GM19324 (cell line): ENCODE data around the gene NAPG.
"Not testable (repeated sequence)": the region's sequence is repeated elsewhere in the genome, so short reads cannot be mapped to it uniquely, and the experiment has no call there.

Experiments
- ATAC-seq: cut with Tn5 transposase; IDR thresholded peaks from one replicate; pipeline ENCODE4 v1.9.1; 2021; ENCODE audit warnings: mild to moderate bottlenecking, moderate library complexity; ENCODE audit not compliant: unreplicated experiment, low FRiP score

NAPG gene

DNA sequence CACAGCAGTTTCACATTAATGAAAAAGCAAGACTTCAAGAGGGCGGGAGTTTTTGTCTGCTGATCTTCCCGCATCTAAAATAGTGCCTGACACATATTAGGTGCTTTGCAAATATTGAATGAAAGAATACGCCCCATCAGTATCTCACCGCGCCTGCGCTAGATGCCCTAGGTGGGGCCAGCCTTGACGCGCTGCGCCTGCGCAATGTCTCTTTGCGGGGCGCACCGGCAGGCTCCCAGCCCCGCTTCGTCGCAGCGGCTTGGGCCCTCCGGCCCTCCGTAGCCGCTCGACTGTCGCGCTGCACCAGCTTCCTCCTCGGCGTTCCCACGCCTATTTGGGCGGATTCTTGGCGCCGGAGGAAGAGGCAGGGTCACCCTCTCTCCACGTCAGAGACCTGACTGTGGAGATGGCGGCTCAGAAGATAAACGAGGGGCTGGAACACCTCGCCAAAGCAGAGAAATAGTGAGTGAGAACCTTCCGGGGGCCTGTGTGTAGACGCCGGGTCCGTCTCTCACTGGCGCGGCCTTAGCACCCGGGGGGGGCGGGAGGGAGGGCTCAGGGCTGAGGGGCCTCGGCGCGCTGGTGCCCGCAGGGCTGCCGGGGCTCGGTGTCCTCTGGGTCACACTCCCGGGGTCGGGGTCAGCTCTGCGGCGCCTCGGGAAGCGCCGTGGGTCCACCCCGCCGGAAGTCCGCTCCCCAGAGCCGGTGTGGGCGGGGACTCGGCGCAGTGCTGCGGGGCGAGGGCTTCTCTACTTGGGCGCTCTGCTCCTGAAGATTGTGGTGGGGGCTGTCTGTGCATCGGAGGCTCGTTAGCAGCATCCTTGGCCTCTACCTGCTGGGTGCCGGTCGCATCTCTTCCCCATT, at the start of gene NAPG:
Gene NAPG (plus strand): TSS at position 331 of the 864 bp plus-strand sequence. CDS start 76 bp downstream, at position 407.
- ATAC-seq, result peak; percentile 91

DNA sequence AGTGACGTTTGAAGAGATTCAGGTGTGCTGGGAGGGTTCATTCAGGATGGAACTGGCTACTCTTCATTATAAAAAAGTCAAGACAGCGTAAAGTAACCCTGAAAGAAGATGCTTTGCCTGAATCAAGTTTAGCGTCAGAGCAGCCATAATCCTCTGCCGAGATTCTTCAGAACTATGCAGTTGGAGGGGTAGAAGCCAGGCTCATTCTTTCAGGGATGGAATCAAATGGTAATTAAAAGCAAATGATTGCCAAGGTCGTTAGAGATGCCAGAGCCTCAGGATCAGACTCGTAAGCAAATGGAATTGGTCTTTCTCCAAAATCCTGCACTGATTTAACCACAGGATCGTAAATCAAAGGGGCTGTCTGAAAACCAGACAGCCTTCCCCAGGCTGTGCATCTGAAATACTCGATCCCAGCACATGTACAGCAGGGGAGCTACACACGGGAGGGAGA, 49.5 kb upstream of the NAPG start:
- ATAC-seq, result no peak

DNA sequence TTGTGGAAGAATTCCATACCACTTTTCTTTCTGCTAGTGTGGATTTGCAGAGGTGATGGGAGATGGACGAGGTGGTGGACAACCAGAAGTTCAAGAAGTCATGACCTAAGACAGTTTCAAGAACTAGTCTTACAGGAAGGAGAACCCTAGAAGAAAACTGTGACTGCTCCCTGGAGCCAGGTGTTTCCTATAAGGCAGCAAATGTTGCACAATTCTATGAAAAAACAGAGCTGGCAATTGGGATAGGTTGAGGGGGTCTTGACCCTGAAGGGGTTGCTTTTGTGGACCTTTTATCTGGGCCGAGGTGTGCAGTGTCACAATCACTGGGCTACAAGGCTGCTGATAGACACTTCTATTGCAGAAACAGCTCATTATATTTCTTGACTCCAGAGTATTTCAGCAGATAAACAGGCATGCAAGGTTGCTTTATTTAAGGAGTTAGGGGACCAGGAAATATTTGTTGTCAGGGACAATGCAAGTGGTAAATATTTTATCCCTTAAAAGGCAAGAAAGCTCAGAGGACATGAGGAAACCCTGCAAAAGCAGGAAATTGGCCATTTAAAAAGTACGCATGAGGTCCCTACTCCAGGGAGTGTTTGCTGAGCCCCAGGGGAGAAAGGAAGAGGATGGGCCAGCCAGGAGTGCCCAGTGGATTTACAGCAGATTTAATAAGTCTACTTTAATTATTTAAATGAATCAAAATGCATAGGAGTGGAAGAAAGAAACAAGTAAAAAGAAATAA, 48.5 kb upstream of the NAPG start:
- ATAC-seq, result no peak

DNA sequence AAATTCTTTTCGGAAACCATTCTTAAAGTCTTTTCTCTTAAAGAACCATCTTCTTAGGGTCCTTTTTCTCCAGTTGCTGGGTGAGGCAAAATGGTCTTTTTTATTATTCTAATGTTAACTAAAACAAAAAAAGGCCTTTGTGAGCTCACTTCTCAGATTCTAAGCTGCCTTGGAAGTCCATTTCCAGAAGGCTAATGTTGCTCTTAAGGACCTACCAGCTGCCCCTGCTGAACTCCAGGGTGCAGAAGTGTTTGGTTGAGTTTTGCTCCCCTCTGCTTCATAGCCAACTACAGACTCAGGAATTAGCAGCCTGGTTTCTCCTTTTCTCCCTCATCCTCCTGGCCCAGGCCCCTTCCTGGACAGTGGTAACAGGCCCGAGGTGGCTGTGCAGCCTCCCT, 48.0 kb upstream of the NAPG start:
- no peak for ATAC-seq

DNA sequence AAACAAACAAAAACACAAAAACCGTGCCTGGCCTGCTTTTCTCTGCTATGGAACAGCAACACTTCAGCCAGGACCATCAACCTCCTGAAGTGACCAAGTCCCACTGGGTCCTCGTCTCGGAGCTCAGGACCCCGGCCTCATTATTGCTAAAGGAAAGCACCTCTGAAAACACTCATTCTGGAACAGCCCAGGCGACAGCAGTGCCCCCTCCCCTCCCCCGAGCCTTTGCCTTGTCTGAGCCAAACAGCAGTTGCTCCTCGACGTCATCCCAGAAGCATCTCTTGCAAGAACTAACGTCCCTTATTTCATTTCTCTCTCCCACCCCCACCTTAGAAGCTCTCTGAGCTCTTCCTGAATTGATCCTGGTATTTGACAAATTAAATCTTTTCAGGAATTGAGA, 44.0 kb upstream of the NAPG start:
- no peak for ATAC-seq

DNA sequence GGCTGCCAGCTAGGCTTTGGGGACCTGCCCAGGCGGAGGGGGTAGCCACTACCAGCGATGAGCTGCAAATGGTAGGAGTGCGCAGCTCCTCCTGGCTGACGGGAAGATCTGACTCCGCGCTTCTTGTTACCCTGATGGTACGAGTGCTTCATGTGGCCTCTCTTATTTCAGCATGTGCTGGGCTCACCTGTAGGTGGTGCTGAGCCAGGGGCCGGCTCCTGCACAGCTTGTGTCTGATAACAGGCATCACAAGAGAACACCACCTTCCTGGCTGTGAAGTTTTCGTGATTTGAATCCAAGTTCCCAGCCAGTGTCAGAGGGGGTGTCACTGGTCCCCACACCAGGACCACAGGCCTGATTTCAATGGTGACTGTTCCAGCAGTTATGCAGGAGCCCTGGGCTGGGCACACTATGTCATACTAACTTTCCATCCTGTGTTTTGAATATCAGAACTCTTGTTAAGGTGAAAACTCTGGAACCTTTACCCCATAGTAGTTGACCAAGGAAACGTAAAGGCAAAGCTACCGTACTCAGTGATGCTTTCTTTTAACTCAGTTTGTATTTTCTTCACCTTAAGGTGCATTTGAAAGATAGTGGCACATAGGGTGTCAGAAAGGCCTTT, 43.4 kb upstream of the NAPG start:
- no peak for ATAC-seq

DNA sequence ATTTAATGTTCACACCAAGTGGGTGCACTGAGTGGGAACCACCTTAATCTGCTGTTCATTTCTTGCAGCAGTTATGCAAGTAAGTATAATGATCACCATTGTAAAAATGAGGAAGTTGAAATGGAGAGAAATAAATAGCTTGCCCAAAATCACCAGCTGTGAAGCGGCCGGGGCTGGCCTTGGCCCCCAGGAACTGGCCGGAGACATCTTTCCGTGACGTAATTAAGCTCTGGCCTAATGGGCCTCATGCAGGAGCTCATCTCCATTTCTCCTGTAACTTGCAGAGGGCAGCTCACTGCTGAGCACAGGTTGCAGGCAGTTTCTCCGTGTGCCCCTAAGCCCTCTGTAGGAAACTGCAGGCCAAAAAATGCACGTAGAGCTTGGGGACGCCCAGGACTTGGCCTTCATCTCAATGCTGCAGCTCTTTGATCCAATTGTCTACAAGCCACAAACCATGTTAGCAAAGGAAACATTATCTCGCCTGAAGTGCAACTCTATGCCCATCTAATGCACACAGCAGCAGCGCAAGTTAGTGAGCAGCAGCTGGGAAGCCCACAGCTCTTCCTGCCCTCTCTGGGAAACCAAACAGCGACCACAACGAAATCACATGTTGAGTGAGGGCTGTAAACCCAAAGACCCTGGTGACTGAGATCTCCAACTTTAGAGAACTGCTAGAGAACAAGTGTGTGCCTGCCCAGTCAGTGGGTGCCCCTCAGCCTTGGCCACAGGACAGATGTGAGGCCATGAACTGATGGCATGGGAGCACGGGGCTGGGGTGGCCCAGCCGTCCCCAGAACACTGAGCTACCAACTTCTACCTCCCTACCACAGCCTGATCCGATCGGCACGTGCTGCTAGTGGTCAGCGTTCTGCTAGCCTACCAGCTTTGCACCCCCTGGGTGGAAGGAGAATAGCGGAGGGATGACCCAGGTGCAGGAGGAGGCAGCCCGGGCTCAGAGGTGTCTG, 42.6 kb upstream of the NAPG start:
- ATAC-seq, result peak; percentile 74

DNA sequence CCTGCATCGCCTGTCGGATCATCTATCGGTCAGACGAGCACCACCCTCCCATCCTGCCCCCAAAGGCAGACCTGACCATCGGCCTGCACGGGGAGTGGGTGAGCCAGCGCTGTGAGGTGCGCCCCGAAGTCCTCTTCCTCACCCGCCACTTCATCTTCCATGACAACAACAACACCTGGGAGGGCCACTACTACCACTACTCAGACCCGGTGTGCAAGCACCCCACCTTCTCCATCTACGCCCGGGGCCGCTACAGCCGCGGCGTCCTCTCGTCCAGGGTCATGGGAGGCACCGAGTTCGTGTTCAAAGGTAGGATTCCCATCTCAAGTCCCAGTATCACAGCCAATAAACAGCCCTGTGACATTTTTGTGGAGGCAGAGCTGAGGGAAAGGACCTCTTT, 40.4 kb upstream of the NAPG start:
- no peak for ATAC-seq

DNA sequence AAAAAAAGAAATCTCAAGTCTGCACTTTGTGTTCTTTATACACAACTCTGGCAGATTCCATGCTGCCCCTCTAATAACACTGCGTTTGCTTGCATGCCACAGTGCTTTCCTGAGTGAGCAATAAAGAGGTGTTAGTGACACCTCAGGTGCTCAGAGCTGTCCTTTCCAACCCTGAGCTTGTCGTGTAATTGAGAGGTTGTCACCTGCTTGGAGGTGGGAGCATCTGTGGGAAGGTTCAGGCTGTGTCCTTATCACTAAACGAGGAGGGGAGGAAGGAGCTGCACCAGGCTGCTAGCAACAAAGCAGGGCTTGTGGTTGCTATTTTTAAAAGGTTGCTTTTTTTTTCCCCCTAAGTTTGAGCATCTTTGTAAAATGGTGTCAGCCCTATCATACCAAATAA, 39.5 kb upstream of the NAPG start:
- no peak for ATAC-seq

DNA sequence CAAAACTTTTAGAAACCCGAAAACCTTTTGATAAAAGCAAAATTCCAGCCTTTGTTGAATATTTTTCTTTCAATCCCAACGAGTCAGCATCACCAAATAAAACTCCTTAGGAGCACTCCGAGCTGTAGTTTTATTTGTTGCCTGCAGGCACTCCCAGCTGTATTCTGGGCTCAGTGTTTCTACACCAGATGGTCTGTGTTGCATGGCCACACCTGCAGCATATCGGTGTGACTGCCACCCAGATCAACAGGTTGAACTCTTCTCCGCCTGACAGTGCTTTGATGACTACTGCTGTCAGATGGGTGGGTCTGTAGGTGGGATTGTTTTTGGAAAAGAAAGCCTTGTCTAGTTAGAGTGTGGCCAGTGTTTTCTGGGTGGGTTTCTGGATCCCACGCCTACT, 38.7 kb upstream of the NAPG start:
- ATAC-seq, result no peak

DNA sequence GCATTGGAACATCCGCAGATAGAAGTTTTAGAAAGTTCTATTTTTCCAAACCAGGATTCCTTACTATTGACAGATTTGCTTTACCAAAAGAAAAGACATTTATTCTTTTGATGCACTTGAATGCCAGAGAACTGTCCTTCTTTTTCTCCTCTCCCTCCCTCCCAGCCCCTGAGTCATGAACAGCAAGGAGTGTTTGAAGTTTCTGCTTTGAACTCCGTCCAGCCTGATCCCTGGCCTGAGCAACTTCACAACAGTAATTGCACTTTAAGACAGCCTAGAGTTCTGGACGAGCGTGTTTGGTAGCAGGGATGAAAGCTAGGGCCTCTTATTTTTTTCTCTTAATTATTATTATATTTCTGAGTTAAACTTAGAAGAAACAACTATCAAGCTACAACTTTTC, 37.8 kb upstream of the NAPG start:
- no peak for ATAC-seq

DNA sequence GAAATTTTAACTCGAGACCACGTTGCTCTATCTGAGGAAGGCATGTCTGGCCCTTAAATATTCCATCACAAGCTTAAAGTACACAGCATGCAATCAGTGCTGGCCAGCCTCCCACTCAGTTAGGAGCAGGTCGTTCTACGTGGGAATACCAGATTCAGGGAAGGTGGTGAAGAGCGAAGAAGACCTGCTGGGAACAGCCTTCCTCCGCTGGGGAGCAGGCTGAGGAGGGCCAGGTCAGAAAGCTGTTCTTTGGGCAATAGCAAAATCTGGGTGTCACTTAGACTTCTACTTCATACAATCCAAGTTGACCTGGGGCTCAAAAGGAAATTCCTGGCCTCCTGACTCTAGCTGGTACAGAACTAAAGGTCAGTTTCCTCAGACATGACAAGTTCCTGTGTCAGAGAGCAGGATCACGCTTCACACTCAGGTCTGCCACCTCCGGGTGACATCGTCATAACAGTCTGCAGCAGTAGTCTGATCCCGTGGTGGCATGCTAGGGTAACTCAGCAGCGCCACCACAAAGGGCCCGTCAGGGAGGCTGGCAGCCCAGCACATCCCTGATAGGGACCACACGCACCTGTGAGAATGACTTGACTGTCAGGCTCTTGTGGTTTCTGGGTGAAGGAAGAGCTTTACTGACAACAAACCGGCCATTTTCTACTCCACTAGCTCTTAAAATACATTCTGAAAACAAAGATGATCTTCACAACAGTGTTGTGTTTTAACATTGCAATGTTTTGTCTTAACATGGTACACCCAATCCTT, 35.2 kb upstream of the NAPG start:
- peak; percentile 95 for ATAC-seq

DNA sequence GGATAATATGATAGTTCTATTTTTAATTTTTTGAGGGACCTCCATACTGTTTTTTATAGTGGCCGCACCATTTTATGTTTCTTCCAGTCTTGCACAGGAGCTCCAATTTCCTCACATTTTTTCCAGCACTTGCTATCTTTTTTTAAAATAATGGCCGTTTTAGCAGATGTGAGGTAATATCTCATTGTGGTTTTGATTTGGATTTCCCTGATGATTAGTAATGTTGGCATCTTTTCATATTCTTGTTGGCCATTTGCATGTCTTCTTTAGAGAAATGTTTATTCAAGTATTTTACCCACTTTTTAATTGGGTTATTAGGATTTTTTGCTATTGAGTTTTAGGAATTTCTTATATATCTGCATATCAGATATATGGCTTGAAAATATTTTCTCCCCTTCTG, 29.9 kb upstream of the NAPG start:
- ATAC-seq, result no peak

DNA sequence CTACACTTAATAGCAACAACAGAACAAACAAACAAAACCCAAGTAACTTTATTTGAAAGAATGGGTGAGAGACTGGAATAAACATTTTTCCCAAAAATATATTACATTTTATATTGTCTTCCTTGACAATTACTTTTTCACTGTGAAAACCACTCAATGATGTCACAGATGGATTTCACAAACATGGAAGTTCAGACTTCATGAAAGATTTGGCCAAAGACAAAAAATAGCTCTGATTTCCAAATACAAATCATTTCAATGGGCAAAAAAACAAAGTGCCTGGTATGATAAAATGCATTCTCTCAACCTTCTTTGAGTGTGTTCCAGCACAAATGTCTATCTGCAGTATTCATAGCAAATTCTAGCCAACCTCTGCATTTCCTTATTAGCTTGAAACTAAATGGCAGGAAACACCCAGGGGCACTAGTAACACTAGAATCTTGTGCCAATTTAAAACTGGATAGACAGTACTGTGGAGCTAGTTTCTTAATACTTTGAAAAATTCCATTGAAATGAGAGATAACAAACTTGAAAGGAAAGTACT, 28.5 kb upstream of the NAPG start:
- ATAC-seq, result no peak

DNA sequence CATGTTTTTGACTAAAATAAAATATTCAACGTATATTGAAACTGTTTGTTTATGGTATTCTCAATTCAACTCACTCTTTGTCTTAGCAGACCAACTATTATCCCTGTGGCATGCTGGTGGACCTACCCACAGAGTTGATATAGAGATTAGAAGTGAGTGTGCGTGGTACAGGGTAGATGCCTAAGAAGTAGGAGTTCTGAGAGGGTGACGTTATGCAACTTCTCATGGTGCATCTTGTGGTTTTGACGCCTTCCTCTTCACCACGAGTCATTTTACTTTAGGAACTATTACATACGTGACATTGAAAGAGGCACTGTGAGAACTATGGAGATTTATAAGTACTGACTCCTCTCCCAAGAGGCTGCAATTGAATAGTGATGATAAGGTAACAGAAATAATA, 26.6 kb upstream of the NAPG start:
- no peak for ATAC-seq

DNA sequence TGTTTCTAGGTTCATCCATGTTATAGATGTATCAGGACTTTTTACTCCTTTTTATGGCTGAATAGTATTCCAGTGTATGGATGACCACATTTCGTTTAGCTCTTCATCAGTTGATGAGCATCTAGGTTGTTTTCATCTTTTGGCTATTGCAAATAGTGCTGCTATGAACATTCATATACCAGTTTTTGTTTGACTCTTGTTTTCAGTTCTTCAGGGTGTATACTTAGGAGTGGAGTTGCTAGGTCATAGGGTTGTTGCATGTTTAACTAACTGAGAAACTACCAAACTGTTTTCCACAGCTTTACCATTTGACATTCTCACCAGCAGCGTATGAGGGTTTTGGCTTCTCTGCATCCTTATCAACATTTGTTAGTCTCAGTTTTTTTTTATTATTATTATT, 25.8 kb upstream of the NAPG start:
- ATAC-seq, result no peak

DNA sequence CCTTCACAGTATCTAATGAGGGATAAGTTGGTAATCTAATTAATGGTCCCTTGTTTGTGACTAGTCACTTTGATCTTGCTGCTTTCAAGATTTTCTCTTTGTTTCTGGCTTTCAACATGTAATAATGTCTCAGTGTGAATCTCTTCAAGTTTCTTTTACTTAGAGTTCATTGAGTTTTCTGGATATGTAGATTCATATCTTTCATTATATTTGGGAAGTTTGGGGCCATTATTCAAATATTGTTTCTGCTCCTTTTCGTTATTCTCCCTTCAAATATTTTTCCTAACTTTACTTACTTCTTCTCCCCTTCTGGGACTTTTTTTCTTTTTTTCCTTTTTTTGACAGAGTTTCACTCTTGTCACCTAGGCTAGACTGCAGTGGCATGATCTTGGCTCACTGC, 21.1 kb upstream of the NAPG start:
- no peak for ATAC-seq

DNA sequence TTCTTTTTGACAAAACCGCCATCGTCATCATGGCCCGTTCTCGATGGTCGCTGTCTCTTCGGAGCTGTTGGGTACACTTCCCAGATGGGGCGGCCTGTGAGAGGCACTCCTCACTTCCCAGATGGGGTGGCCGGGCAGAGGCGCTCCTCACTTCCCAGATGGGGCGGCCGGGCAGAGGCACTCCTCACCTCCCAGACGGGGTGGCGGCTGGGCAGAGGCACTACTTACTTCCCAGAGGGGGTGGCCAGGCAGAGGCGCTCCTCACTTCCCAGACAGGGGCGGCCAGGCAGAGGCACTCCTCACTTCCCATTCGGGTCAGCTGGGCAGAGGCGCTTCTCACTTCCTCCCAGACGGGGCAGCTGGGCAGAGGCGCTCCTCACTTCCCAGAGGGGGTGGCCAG, 19.9 kb upstream of the NAPG start:
- not testable (repeated sequence) for ATAC-seq

DNA sequence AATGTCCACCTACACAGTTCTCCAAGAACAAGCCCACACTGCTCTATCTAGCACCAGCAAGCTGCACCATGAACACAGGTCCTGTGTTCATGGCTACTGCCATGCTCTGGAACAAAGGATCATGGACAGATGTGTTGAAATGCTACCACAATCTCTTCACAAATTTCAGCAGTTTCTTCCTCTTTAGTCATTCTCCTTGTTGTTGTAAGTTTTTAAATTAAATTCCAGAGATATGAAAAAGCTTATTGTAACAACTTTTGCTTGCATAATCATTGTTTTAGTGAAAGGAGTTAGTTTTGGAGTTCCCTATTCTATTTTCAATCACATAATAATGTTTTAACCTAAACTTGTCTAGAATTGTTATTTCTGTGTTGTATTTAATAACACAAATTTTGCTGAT, 17.2 kb upstream of the NAPG start:
- no peak for ATAC-seq
